Measurements from ENCODE around the gene PARP3. TPM values are rescaled to one million over a fixed set of nuclear protein-coding genes. Genes with fewer than 3 reads are reported as not detected.
A peak's percentile ranks its signal among the peaks of the same experiment; 100 is the strongest.

Gene PARP3
- total RNA-seq, 3 donors from 2014 or later (not counting 1 experiment from before 2014, with no cell fraction given): 4.6 to 7.4 (median 5.6) TPM

DNA sequence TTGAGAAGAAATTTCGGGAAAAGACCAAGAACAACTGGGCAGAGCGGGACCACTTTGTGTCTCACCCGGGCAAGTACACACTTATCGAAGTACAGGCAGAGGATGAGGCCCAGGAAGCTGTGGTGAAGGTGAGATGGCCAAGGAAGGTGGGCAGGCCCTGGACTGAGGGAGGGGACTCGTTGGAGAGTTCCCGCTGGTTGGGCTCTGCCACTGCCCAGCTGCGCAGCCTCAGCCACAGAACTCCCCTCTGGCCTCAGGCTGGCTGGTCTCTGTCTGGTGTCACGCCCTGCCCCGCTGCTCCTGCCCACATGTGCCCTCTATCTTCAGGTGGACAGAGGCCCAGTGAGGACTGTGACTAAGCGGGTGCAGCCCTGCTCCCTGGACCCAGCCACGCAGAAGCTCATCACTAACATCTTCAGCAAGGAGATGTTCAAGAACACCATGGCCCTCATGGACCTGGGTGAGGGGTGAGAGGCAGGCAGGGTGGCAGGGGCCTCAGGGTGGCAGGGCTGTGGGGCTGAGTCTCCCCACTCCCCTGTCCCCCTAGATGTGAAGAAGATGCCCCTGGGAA, 2.4 kb downstream of the PARP3 start:
- no peaks in the 10 kb centered on the region for H3K9me3 Mint-ChIP-seq
- DNase-seq: no peak
- Histone ChIP-seq H3K9me3 (ENCODE audit: control insufficient read depth, insufficient read depth, low read length) (no peaks in the 10 kb centered on the region), H3K36me3 (ENCODE audit: control insufficient read depth, insufficient read depth, low read length) (no peaks in the 10 kb centered on the region), H3K27me3 (ENCODE audit: control insufficient read depth, insufficient read depth, low read length) (no peaks in the 10 kb centered on the region), H3K4me3 (ENCODE audit: low read length) (no peak overlapping the region), H3K27ac (ENCODE audit: low read length) (no peak overlapping the region), H3K4me1 (ENCODE audit: control insufficient read depth, insufficient read depth, low read length) (peaks cover 32% of the 10 kb centered on the region)
- H3K27ac Mint-ChIP-seq: peak overlapping the region in 1 of 2 donors; percentile 42
- H3K27me3 Mint-ChIP-seq (ENCODE audit: low read depth in 2 of 2): no peaks in the 10 kb centered on the region
- no peak overlapping the region for H3K4me3 Mint-ChIP-seq
- TF ChIP-seq, protein P1, sequence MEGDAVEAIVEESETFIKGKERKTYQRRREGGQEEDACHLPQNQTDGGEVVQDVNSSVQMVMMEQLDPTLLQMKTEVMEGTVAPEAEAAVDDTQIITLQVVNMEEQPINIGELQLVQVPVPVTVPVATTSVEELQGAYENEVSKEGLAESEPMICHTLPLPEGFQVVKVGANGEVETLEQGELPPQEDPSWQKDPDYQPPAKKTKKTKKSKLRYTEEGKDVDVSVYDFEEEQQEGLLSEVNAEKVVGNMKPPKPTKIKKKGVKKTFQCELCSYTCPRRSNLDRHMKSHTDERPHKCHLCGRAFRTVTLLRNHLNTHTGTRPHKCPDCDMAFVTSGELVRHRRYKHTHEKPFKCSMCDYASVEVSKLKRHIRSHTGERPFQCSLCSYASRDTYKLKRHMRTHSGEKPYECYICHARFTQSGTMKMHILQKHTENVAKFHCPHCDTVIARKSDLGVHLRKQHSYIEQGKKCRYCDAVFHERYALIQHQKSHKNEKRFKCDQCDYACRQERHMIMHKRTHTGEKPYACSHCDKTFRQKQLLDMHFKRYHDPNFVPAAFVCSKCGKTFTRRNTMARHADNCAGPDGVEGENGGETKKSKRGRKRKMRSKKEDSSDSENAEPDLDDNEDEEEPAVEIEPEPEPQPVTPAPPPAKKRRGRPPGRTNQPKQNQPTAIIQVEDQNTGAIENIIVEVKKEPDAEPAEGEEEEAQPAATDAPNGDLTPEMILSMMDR (IDR thresholded peaks at IDR 0.05): no peak
- H3K4me1 Mint-ChIP-seq: peaks cover 22 to 39% of the 10 kb centered on the region in 2 donors
- intact Hi-C loops (cut with micrococcal nuclease): loop anchor here (5.0 kb wide), 1 partner anchor 277 kb away; no protein-coding TSS in a partner anchor
- no peaks in the 10 kb centered on the region for H3K36me3 Mint-ChIP-seq
- 82% methylated on average over 11 of the region's 11 CpGs for WGBS (ENCODE audit: insufficient coverage)
- ATAC-seq: no peak

DNA sequence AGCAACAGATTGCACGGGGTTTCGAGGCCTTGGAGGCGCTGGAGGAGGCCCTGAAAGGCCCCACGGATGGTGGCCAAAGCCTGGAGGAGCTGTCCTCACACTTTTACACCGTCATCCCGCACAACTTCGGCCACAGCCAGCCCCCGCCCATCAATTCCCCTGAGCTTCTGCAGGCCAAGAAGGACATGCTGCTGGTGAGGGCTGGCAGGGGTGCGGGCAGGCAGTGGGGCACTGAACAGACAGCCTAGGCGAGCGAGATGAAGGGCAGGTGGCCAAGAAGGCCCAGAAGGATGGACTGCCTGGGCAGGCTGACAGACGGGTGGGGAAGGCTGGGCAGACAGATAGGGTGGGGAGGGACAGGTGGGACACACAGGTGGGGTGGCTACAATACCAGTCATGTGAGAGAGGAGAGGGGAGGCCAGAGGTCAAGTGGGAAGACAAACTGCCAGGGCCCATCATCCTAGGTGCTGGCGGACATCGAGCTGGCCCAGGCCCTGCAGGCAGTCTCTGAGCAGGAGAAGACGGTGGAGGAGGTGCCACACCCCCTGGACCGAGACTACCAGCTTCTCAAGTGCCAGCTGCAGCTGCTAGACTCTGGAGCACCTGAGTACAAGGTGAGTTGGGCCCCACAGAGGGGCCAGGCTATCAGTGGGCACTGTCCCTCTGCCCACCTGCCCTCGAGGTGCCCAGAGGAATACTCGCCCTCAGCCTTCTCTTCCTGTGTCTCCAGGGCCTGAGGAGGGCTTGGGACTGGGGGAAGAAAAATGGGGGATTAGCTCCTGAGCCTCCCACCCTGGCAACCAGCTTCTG, 3.1 kb downstream of the PARP3 start:
- DNase-seq: no peak
- intact Hi-C loops (cut with micrococcal nuclease): no loop called here
- no peak for ATAC-seq

DNA sequence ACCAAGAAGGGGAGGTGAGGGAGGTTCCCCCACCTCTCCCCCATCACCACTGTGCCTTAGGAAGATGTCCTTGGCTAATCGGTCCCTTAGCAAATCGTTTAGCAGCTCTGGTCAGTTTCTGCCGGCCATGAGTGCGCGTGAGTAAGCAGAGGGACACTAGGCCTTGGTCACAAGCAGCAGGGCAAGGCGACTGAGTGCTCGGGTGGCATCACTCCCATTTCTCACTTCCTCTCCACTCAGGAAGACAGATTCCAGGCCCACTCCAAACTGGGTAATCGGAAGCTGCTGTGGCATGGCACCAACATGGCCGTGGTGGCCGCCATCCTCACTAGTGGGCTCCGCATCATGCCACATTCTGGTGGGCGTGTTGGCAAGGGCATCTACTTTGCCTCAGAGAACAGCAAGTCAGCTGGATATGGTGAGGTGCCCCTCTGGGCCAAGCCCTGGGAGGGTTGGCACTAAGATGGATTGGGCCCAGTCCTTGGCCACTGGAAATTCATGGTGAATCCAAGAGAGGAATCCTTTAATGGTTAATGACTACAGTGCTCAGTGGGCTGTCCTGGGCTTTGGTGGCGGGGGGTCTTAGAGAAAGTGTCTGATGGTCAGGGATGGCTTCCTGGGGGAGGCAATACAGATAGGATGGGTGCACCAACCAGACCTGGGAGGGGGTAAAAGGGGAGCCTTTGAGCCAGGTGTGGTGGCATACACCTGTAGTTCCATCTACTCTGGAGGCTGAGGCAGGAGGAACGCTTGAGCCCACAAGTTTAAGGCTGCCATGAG, 4.0 kb downstream of the PARP3 start:
- Histone ChIP-seq H3K27ac (ENCODE audit: low read length) (no peak overlapping the region), H3K4me3 (ENCODE audit: low read length) (no peak overlapping the region), H3K9me3 (ENCODE audit: control insufficient read depth, insufficient read depth, low read length) (no peaks in the 10 kb centered on the region), H3K4me1 (ENCODE audit: control insufficient read depth, insufficient read depth, low read length) (peaks cover 24% of the 10 kb centered on the region), H3K36me3 (ENCODE audit: control insufficient read depth, insufficient read depth, low read length) (no peaks in the 10 kb centered on the region), H3K27me3 (ENCODE audit: control insufficient read depth, insufficient read depth, low read length) (no peaks in the 10 kb centered on the region)
- ATAC-seq: no peak
- TF ChIP-seq, protein P1 (IDR thresholded peaks at IDR 0.05): no peak
- H3K36me3 Mint-ChIP-seq: no peaks in the 10 kb centered on the region
- no peak overlapping the region for H3K27ac Mint-ChIP-seq
- H3K9me3 Mint-ChIP-seq: no peaks in the 10 kb centered on the region
- 96% methylated on average over 14 of the region's 14 CpGs for WGBS (ENCODE audit: insufficient coverage)
- H3K4me3 Mint-ChIP-seq: no peak overlapping the region
- H3K27me3 Mint-ChIP-seq (ENCODE audit: low read depth in 2 of 2): no peaks in the 10 kb centered on the region
- H3K4me1 Mint-ChIP-seq: peaks cover 15 to 25% of the 10 kb centered on the region in 2 donors
- intact Hi-C loops (cut with micrococcal nuclease): no loop called here
- DNase-seq: no peak

More for the DNA sequence above, 3.1 kb downstream of the PARP3 start:
- Mint-ChIP-seq H3K27me3 (ENCODE audit: low read depth in 2 of 2) (no peaks in the 10 kb centered on the region), H3K4me3 (no peak overlapping the region), H3K36me3 (no peaks in the 10 kb centered on the region), H3K27ac (peak overlapping the region in 1 of 2 donors; percentile 42), H3K9me3 (no peaks in the 10 kb centered on the region), H3K4me1 (peaks cover 22 to 32% of the 10 kb centered on the region in 2 donors)
- H3K9me3 ChIP-seq (ENCODE audit: control insufficient read depth, insufficient read depth, low read length): no peaks in the 10 kb centered on the region
- no peaks in the 10 kb centered on the region for H3K36me3 ChIP-seq (ENCODE audit: control insufficient read depth, insufficient read depth, low read length)
- no peak overlapping the region for H3K27ac ChIP-seq (ENCODE audit: low read length)
- 95% methylated on average over 18 of the region's 18 CpGs for WGBS (ENCODE audit: insufficient coverage)
- TF ChIP-seq, protein P1 (IDR thresholded peaks at IDR 0.05): no peak
- peaks cover 32% of the 10 kb centered on the region for H3K4me1 ChIP-seq (ENCODE audit: control insufficient read depth, insufficient read depth, low read length)
- no peaks in the 10 kb centered on the region for H3K27me3 ChIP-seq (ENCODE audit: control insufficient read depth, insufficient read depth, low read length)
- H3K4me3 ChIP-seq (ENCODE audit: low read length): no peak overlapping the region
